ENCODE data around the gene PRCC. TPM values are rescaled to one million over a fixed set of nuclear protein-coding genes. Genes with fewer than 3 reads are reported as not detected.

The PRCC gene
- total and polyA plus RNA-seq, 8 donors = 18.5 to 41.6 (median 21.8) TPM

GRCh38 chr1:156849151-156849496 lies 81.8 kb downstream of the PRCC start:
- no peaks in the 10 kb centered on the region for H3K9me3 ChIP-seq
- intact Hi-C loops (cut with DNase I) = no loop called here
- FAIRE-seq (no peak), ATAC-seq (no peak), DNase-seq (peak in 1 of 6 donors; percentile 51)
- no peak for TF ChIP-seq CTCF (IDR thresholded peaks at IDR 0.05)
- no peak overlapping the region for H3K4me3 ChIP-seq
- H3K27me3 ChIP-seq = no peaks in the 10 kb centered on the region
- H3K27ac ChIP-seq = no peak overlapping the region
- H3K36me3 ChIP-seq = no peaks in the 10 kb centered on the region
- WGBS, 2 donors = 57 to 62% methylated on average over 23 of the region's 23 CpGs
- peaks cover 0 to 9% (median 8%) of the 10 kb centered on the region in 3 donors for H3K4me1 ChIP-seq

Other genes with a start within 250 kb of the PRCC start
- gene IQGAP3, start 195.0 kb upstream of the PRCC start, total RNA-seq = under 1 TPM in 5 of 6 donors, not detected in 1; 0.04 to 0.90 (median 0.32) TPM
- gene IQGAP3, start 195.0 kb upstream of the PRCC start, polyA plus RNA-seq = under 1 TPM; 0.02 to 0.23 TPM
- gene TTC24, start 187.8 kb upstream of the PRCC start, total RNA-seq = not detected
- gene TTC24, start 187.8 kb upstream of the PRCC start, polyA plus RNA-seq = not detected
- gene NAXE, start 175.8 kb upstream of the PRCC start, total RNA-seq = 10 to 100 TPM; 23.9 to 38.5 (median 36.1) TPM
- gene NAXE, start 175.8 kb upstream of the PRCC start, polyA plus RNA-seq = 10 to 100 TPM; 35.0 to 60.4 TPM
- gene GPATCH4, start 166.1 kb upstream of the PRCC start, total RNA-seq = 10 to 100 TPM in 3 of 6 donors, 1 to 10 TPM in 3; 6.4 to 16.0 (median 11.4) TPM
- 10 to 100 TPM; 14.4 to 16.9 TPM for gene GPATCH4, start 166.1 kb upstream of the PRCC start, polyA plus RNA-seq
- gene HAPLN2, start 148.1 kb upstream of the PRCC start, total RNA-seq = not detected
- gene HAPLN2, start 148.1 kb upstream of the PRCC start, polyA plus RNA-seq = under 1 TPM; 0.38 to 0.46 TPM
- gene BCAN, start 125.4 kb upstream of the PRCC start, total RNA-seq = under 1 TPM in 1 of 6 donors, not detected in 5; 0.12 TPM
- gene BCAN, start 125.4 kb upstream of the PRCC start, polyA plus RNA-seq = not detected
- 1 to 10 TPM; 1.1 to 7.6 (median 3.4) TPM for gene NES, start 90.1 kb upstream of the PRCC start, total RNA-seq
- gene NES, start 90.1 kb upstream of the PRCC start, polyA plus RNA-seq = 1 to 10 TPM; 3.5 to 7.0 TPM
- 1 to 10 TPM in 3 of 6 donors, under 1 TPM in 3; 0.38 to 5.0 (median 1.2) TPM for gene CRABP2, start 62.0 kb upstream of the PRCC start, total RNA-seq
- 1 to 10 TPM; 3.3 to 4.0 TPM for gene CRABP2, start 62.0 kb upstream of the PRCC start, polyA plus RNA-seq
- 10 to 100 TPM; 16.8 to 22.6 (median 18.2) TPM for gene METTL25B, start 39.1 kb upstream of the PRCC start, total RNA-seq
- gene METTL25B, start 39.1 kb upstream of the PRCC start, polyA plus RNA-seq = 10 to 100 TPM; 56.0 to 64.9 TPM
- 10 to 100 TPM in 3 of 6 donors, 1 to 10 TPM in 3; 7.7 to 13.2 (median 9.6) TPM for gene ISG20L2, start 38.8 kb upstream of the PRCC start, total RNA-seq
- gene ISG20L2, start 38.8 kb upstream of the PRCC start, polyA plus RNA-seq = 1 to 10 TPM; 5.2 to 8.8 TPM
- gene MRPL24, start 26.4 kb upstream of the PRCC start, total RNA-seq = 10 to 100 TPM; 39.8 to 57.8 (median 43.6) TPM
- 10 to 100 TPM; 64.5 to 68.6 TPM for gene MRPL24, start 26.4 kb upstream of the PRCC start, polyA plus RNA-seq
- 100 to 1,000 TPM in 1 of 6 donors, 10 to 100 TPM in 5; 43.5 to 112 (median 64.2) TPM for gene HDGF, start 15.9 kb upstream of the PRCC start, total RNA-seq
- 10 to 100 TPM; 58.5 to 87.4 TPM for gene HDGF, start 15.9 kb upstream of the PRCC start, polyA plus RNA-seq
- 1 to 10 TPM in 2 of 6 donors, under 1 TPM in 4; 0.16 to 1.5 (median 0.71) TPM for gene SH2D2A, start 49.3 kb downstream of the PRCC start, total RNA-seq
- gene SH2D2A, start 49.3 kb downstream of the PRCC start, polyA plus RNA-seq = 1 to 10 TPM in 1 of 2 donors, under 1 TPM in 1; 0.40 to 1.3 TPM
- under 1 TPM; 0.03 to 0.47 (median 0.09) TPM for gene INSRR, start 91.6 kb downstream of the PRCC start, total RNA-seq
- under 1 TPM; 0.94 to 0.99 TPM for gene INSRR, start 91.6 kb downstream of the PRCC start, polyA plus RNA-seq
- under 1 TPM; 0.20 to 0.79 (median 0.35) TPM for gene NTRK1, start 93.3 kb downstream of the PRCC start, total RNA-seq
- gene NTRK1, start 93.3 kb downstream of the PRCC start, polyA plus RNA-seq = 1 to 10 TPM in 1 of 2 donors, under 1 TPM in 1; 0.99 to 1.1 TPM
- gene PEAR1, start 126.2 kb downstream of the PRCC start, total RNA-seq = 1 to 10 TPM; 1.7 to 5.6 (median 2.8) TPM
- gene PEAR1, start 126.2 kb downstream of the PRCC start, polyA plus RNA-seq = 1 to 10 TPM; 6.6 to 7.1 TPM
- not detected for gene LRRC71, start 153.1 kb downstream of the PRCC start, total RNA-seq
- under 1 TPM; 0.30 to 0.59 TPM for gene LRRC71, start 153.1 kb downstream of the PRCC start, polyA plus RNA-seq